GM19239 (cell line): Measurements from ENCODE around the gene KIAA1671.

Experiments
- DNase-seq: peaks from one replicate; pipeline ENCODE4 v3.0.0; 2011; ENCODE audit warnings: low spot score; ENCODE audit not compliant: insufficient read length
- FAIRE-seq: peaks from 2 replicates; lab custom pipeline; 2011; peaks lifted over from hg19 to GRCh38; lab: Jason Lieb, UNC

Gene KIAA1671

DNA sequence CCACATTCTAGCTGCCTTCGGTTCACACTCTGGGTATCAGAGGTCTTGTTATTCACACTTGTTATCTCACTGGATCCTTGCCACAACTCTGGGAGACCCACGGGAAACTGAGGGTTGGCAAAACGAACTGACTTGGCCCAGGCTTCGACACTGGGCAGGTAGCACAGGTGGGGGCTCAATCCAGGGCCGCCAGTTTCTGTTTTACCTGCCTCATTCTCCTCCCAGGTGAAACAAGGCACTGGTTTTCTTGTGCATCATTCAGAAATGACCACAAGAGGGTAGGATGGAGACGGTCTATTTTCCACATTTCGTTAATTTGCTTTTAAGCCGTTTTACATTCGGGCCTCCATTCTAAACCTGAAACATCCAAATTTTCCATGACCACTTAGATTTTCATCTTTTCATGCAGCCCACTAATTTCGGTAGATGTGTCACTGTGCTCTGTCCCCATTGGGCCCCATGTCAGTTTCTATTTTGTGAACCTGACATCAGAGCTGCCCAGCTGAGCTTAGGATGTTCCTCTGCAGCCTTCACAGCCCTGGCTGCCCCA is 108.1 kb downstream of the KIAA1671 start:
- DNase-seq (no peak), FAIRE-seq (no peak)

DNA sequence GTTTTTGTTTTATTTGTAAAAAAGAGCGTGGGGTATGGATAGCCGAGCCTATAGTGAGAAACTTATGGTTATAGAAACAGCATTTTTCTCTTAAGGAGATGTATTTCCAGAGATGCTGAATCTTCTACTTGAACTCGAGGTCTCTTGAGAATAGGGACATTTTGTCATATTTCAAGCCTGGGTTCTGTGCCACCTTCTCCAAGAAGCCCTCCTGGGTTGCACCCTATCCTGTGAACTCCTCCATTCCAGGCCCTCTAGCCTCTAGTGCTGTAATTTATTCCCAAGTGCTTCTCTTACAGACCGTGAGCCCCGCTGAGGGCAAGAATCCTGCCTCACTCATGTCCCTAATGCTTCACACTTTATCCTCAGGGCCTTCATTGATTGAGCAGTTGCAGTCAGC is 108.6 kb downstream of the KIAA1671 start:
- no peak for FAIRE-seq
- no peak for DNase-seq

DNA sequence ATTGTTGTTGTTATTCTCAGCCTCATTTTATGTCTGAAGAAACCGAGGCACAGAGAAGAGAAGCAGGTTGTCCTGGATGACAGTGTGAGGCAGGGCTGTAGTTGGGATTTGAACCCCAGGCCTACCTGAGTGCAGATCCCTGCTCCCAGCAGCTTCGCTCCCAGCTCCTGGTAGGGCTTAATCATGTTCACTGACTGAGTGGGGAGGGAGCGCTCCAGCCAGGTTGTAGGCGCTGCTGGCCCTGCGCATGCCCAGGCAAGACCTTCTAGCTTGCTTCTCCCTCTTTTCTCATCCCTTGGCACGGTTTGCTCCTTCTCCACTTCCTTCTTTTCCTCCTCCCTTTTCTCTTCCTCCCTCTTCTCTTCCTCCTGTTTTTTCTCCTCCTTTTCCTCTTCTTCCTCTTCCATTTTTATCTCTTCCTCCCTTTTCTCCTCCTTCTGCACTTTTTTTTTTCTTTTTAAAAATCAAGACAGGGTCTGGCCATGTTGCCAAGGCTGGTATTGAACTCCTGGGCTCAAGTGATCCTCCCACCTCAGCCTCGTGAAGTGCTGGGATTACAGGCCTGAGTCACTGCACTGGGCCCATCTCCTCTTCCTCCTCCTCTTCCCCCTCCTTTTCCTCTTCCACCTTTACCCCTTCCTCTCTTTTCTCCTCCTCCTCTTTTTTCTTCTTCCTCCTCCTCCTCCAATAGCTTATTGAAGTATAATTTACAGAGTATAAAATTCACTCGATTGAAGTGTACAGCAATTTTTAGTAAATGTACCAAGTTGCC is 109.3 kb downstream of the KIAA1671 start:
- DNase-seq = no peak
- no peak for FAIRE-seq

DNA sequence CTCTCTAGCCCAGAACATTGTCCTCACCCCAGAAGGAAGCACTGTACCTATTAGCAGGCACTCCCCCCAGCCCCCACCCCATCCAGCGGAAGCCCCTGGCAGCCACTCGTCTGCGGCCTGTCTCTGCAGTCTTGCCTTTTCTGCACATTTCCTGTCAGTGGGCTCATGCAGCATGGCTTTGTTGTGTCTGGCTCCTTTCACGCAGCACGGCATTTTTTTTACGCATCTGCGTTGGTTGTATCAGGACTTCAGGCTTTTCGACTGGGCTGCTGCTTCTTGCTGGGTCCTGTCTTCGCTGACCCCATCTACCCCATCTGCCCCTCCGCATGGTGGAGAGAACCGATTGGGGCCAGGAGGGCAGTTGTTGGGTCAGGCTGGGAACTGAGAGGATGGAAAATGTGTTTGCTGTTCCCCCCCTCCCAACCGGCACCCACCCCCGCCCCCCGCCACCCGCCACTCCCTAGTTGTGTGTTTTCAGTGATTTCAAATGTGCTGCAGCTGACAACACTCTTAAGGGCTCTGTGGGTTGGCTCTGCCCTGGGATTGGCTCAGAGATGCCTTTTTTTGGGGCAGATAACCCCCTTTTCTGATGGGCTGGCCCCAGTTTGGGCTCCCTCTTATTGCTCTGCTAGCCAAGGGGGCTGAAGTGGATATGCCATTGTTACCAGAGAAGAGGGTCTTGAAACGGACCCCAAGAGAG is 110.0 kb downstream of the KIAA1671 start:
- FAIRE-seq (no peak), DNase-seq (no peak)

GRCh38 chr22:25064894-25065560 is 112.5 kb downstream of the KIAA1671 start:
- FAIRE-seq (no peak), DNase-seq (no peak)

- no peak for FAIRE-seq
- DNase-seq = no peak
These were observed 114.4 kb downstream of the KIAA1671 start for GRCh38 chr22:25066861-25067435.

DNA sequence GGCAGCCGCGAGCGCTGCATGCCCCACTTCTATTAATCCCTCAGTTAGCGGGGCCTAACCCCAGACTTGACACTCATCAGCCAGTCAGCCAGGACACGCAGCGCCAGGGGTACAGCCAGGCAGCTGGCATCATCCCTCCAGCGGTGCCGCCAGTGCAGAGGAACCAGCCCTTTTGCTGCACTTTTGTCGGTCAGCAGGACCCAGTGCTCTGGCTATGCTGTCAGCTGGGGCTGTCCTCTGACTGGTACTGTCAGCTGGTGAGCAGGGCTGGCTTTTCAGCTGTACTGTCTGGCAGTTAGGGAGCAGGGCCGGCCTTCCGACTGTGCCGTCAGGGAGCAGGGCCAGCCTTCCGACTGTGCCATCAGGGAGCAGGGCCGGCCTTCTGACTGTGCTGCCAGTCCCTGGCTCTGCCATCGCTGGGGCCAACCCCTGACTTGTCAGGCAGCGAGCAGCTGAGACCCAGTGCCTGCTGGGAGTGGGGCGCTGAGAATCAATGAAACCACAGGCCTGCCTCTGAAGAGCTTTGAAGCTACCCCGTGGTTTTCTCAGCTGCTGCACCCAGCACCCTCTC is 115.4 kb downstream of the KIAA1671 start:
- no peak for FAIRE-seq
- DNase-seq = no peak

GRCh38 chr22:25068707-25069106 is 116.2 kb downstream of the KIAA1671 start:
- FAIRE-seq (no peak), DNase-seq (no peak)

DNA sequence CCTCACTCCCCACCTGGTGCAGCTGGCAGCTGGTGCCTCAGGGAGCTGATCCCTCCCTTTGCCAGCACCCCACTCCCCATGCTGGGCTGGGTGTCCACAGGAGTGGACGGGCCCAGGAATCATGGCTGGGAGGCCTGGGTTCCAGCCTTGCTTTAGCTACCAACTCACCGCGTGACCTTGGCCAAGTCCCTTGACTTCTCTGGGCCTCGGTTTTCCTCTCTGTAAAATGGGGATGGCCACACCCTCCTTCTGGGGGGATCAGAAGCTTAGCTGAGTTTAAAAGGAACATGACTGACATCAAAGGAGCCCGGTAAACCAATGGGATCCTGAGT is 116.9 kb downstream of the KIAA1671 start:
- DNase-seq (no peak), FAIRE-seq (no peak)

- no peak for DNase-seq
- no peak for FAIRE-seq
These were observed 117.4 kb downstream of the KIAA1671 start for GRCh38 chr22:25069758-25070481.

GRCh38 chr22:25070956-25071355 is 118.4 kb downstream of the KIAA1671 start:
- FAIRE-seq = peak; percentile 91
- DNase-seq = no peak

GRCh38 chr22:25071720-25072119 is 119.2 kb downstream of the KIAA1671 start:
- DNase-seq (no peak), FAIRE-seq (no peak)

DNA sequence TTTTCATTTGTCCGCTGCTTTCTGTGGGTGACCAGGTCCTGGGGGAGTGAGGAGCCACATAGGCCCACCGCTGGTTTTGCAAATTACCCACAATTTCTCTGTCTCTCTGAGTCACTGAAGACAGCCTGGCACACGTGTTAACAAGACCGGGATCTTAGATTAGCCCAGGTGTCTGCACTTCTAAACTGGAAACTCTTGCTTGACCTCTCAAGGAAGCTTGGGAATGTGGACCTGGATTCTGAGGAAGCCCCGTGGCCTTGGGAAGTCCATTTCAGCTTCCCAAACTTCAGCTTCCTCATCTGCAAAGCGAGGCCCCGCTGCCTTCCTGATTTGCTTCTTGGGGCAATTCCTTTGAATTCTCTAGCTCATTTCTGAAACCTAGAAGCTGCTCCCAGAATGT is 119.9 kb downstream of the KIAA1671 start:
- DNase-seq (no peak), FAIRE-seq (no peak)

DNA sequence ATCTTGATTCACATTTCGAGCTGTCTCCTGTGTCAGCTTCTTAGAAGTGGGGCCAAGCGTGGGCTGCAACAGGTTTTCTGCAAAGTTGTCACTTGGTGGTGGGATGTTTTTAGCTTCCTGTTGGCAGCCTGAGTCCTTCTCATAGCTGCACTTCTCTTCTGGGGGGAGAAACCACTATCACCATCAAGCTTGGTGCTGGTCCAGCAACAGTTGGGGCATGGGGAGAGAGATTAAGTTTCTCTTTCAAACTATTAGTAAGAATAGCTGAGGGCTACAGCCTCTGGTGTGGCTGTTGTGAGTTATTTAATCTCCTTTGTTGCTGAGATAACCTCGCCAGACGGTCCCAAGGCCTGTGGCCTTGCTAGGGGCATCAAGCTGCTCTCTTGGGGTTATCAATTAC is 123.8 kb downstream of the KIAA1671 start:
- FAIRE-seq (no peak), DNase-seq (no peak)

- no peak for DNase-seq
- no peak for FAIRE-seq
These were observed 124.5 kb downstream of the KIAA1671 start for GRCh38 chr22:25077056-25077455.

DNA sequence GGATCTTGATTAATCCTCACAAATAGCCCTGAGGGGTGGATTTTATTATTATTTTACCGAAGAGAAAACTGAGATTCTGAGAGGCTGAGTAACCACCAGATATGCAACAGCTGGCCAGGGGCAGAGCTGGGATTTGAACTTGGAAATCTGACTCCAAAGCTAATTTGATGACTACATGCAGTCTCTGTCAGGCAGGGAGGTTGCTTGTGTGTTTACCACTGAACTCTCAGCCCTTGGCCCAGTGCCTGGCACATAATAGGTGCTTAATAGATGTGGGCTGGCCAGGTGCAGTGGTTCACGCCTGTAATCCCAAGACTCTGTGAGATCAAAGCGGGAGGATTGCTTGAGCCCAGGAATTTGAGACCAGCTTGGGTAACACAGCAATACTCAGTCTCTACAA is 125.4 kb downstream of the KIAA1671 start:
- no peak for FAIRE-seq
- DNase-seq = no peak

DNA sequence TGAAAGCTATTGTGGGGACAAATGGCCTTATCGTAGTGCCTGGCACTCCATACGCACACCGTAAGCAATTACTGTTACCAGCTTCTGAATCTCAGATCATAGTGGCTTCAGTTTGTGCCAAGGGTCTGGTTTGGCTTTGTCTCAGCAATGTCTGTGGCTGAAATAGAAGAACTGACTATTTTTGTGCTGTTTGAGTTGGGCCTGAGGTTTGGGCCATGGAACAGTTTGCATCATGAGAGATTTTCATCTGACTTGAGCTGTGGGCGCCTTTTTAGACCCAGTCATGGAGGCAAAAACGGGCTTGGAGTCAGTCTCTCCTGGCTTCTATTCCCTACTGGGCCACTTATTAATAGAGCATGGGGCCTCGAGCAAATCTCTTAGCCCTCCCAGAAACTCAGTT is 126.1 kb downstream of the KIAA1671 start:
- DNase-seq = no peak
- FAIRE-seq = no peak

GRCh38 chr22:25080855-25081254 is 128.3 kb downstream of the KIAA1671 start:
- FAIRE-seq (no peak), DNase-seq (no peak)

GRCh38 chr22:25081409-25081824 is 128.9 kb downstream of the KIAA1671 start:
- FAIRE-seq (peak; percentile 76), DNase-seq (peak; percentile 42)

DNA sequence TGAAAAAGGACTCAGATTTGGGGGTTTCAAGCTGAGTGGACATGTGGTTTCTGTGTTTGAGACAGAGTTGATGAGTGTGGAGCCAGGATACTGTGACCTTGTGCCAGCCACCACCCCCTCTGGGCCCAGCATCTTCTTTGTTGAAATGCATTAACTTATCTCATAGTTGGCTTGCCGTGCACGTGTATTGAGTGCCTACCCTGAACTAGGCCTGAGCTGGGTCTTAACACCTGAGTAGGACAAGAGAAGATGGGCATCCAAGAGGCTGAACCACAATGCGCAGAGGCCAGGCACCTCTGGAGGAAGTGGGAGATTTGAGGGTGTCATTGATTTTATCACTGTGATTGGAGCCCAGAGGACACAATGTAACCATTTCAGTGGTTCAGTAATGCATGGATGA is 129.6 kb downstream of the KIAA1671 start:
- FAIRE-seq = no peak

More for the DNA sequence above, 129.6 kb downstream of the KIAA1671 start:
- DNase-seq = no peak
